HG03457 (cell line): ENCODE results near the gene ZBTB44.

Source experiments
- ATAC-seq: cut with Tn5 transposase; IDR thresholded peaks from one replicate; pipeline ENCODE4 v1.9.1; 2021; ENCODE audit warnings: moderate number of reproducible peaks; ENCODE audit not compliant: unreplicated experiment

Gene ZBTB44

DNA sequence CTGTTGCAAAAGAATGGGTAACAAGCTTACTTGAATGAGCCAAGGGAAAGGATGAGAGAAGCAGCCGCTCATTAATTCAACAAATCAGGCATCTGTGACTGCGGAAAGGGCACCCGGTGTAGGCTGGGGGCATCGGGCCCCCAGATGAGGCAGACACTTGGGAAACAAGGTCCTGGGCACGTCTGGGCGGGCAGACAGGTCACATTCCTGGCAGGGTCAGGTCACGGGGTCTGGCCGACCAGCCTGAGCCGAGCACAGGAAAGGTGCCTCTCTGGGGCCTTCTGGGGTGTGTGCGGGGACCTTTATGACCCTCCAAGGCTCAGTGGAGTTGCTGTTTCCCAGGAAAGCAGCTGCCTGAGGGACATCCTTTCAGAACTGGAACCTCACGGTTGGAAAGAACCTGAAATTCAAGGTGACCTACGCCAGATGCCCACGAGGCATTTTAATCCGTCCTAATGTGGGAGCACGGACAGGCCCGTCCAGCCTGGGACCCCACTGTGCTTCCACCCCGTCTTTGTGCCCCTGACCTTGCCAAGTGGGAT is 98.1 kb downstream of the ZBTB44 start:
- ATAC-seq: no peak

DNA sequence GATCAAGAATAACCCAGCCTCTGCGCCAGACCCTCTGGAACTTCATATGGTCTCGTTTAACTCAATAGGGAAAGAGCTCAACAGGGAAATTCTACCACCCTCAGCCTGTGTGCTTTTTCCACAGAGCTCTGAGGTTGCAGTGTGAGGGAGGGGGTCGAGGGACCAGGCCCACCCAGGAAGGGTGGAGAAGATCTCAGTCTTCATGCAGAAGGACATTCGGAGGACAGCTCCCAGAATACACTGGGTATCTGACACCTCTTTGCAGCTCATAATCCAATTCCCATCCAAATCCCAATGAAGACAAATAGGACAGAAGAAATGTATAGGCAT is 98.5 kb downstream of the ZBTB44 start:
- ATAC-seq: no peak

DNA sequence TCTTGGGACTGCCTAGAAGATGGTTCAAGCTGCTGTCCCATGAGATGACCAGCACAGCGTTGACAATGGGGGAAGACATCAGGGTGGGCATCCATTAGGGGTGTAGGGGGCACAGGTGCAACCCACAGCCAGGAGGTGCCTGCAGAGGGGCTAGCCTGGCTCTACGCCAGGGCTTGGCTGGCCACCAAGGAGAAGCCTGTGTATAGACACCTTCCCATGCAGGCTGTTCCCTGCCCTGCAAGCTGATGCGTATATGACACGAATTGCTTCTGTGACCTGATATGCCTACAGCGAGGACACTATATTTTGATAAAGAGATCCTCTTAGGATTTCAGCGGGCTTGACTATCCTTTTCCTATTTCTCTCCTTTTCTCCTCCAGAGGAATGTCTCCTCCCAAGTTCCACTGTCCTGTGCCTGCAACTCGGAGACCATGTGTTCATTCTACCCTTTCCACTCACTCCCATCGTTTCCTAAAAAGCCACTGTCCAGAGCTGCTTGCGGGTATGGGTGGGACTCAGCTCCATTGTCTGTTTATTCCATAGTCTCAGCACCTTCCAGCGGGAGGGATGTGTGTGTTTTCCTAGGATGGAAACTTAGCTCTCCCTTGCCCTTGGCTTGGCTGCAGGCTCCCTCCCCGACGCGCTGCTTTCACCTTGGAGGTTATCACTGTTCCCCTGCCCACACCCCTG is 99.0 kb downstream of the ZBTB44 start:
- ATAC-seq: no peak

DNA sequence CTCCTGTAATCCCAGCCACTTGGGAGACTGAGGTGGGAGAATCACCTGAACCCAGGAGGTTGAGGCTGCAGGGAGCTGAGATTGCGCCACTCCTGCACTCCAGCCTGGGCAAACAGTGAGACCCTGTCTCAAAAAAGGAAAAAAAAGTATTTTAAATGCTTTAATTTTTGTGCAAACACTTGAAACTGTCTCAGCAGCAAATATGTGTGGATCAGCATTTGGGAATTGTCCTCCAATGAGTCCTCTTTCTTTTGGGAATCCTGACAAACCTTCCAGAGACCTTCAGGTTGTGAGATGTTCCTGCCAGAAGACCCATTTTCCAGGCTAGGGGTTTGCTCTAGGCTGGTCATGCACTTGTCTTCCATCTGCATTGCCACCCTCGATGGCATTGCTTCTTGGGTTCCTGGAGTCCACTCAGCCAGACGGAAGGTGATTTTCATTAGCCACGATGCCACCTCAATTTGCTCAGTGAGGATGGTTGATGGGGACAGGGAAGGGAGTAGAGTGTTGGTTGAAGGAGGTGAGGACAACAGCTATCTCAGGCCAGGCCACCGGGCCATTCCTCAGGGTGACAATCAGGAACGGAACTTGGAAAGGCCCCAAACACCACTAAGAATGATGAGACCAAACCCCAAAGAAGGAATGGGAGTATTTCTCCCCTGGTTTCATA is 99.7 kb downstream of the ZBTB44 start:
- ATAC-seq: no peak

DNA sequence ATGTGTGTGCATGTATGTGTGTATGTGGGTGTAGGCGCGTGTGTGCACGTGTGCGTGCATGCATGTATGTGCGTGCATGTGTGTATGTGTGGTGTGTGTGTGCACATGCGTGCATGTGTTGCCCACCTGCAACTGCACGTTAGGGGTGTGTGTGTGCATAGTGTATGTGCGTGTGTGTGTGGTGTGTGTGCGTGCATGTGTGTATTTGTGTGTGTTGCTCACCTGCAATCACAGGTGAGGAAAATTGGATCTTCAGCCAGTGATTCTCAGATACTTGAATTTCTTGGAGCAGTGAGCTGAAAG is 100.8 kb downstream of the ZBTB44 start:
- no peak for ATAC-seq

DNA sequence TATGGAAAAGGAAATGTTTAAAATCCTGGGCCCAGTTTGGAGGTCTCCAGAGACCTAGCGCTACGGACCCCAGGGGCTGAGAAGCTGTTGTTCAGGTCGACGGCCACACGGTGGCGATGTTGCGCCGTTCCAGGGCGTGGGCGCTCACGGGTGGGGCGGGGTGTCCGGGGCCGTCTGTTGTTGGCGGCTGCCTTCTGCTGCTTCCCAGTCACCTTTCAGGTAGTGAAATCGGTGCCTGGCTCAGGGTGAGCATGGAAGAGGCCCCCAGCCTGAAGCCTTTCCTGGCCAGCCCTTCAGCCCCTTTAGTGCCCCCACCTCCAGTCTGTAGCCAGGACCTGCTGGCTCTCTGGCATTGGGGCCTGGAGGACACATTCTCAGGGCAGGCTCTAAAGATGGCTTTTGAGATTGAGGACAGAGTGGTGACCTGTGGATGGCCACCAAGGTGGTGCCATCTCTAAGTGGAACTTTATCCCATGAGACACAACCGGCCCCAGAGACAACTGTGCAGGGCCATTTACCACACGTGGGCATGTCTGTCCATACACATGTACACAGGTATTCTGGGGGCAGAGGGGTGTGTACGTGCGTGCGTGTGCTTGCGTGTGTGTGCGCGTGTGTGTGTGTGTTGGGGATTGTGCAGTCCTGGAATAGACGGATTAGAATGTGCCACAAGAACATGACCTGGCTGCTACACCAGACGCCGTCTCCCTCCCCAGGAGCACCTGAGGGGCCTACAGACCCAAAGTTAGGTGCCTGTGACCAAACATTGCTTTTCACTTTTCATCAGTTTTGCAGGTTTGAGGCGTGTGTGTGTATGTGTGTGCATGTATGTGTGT is 101.4 kb downstream of the ZBTB44 start:
- ATAC-seq: no peak

DNA sequence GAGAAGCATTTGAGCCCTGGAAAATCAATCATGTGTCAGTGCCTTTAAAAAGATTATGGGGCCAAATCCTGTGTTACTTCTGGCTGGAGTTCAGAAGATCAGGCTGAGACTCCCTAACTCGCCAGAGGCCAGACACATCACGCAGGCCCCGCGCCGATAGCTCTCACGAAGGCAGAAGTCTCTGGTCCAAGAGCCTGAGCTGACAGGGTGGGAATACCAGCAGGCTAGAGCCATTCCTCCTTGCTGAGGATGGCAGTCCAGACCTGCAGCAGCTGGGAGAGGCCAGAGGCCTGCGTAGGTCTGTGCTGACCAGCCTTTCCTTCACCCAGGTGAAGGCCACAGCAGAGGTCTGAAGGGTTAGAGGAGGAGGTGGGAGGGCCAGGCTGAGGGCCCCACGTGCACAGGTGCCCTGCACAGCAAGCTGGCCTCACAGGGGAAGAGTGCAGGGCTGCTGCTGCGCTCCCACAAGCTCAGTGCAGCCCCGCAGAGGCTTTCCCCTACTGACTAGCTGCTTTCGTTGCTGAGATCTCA is 102.2 kb downstream of the ZBTB44 start:
- no peak for ATAC-seq

DNA sequence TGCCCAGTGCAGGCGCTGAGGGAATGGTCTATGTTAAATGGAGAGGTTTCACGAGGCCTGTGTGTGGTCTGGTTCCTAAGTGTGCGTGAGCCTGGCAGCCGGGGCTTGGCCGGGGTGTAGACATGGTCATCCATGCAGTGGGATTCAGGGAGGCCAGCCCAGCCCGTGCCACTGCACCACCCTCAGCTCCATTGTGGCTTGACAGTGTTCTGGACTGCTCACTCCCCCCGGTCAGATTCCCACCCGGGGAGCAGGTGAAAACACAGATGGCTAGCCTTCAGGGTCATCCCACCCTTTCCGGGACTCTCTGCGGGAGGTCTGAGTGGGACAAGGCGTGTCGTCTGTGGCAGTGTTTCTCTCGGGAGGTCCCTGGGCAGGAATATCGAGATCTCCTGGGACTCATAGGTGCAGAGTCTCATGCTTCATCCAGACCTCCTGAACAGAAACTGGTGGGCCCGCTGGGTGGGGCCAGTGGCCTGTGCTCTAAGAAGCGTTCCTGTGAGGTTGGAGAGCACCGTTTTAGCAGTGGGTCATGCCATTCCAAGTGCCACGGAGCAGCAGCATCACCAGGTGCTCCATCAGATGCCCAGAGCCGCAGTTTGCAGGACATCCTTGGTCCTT is 102.8 kb downstream of the ZBTB44 start:
- ATAC-seq: no peak

DNA sequence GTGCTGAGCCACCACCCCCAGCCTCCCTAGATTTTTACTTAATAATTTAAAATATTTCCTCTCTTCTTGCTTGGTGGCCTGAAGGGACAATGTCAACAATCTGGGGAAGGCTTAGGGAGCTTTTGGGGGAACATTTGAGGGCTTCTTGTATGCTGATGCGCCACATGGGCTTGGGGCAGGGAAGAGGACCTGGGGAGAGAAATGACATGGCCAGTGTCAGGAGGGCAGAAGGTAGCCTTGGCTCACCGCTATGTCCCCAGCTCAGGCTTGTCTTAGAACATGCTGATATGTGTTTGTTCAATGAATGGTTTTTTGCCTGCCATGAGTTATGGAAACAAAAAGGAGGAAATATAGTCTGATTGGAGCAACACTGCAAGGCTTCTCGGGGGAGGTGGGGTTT is 103.6 kb downstream of the ZBTB44 start:
- no peak for ATAC-seq

DNA sequence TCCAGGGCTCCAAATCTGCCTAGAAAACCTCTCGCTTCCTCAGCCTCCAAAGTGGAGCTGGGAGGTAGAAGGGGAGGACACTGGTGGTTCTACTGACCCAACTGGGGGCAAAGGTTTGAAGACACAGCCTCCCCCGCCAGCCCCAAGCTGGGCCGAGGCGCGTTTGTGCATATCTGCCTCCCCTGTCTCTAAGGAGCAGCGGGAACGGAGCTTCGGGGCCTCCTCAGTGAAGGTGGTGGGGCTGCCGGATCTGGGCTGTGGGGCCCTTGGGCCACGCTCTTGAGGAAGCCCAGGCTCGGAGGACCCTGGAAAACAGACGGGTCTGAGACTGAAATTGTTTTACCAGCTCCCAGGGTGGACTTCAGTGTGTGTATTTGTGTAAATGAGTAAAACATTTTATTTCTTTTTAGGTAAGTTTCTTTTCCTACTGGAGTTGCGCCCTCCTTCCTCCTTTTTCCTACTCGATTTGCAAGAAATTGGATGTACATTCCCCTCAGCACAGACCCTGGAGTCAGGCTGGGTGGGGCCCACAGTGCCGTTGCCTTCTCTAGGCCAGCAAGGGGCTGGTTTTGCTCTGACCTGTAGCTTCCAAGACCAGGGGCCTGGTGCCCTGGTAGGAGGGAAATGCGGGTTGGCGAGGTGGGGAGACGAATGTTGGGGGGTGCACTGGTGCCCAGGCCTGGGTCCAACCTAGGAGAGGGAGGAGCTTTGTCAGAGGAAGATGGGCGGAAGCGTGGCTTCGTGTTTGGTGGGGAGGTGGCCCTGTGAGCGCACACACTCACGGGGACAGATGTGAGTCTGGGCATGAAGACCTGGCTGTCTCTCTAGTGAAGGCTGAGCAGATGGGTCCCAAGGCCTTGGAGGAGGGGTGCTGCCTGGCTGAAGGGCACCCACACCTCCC is 104.5 kb downstream of the ZBTB44 start:
- no peak for ATAC-seq

DNA sequence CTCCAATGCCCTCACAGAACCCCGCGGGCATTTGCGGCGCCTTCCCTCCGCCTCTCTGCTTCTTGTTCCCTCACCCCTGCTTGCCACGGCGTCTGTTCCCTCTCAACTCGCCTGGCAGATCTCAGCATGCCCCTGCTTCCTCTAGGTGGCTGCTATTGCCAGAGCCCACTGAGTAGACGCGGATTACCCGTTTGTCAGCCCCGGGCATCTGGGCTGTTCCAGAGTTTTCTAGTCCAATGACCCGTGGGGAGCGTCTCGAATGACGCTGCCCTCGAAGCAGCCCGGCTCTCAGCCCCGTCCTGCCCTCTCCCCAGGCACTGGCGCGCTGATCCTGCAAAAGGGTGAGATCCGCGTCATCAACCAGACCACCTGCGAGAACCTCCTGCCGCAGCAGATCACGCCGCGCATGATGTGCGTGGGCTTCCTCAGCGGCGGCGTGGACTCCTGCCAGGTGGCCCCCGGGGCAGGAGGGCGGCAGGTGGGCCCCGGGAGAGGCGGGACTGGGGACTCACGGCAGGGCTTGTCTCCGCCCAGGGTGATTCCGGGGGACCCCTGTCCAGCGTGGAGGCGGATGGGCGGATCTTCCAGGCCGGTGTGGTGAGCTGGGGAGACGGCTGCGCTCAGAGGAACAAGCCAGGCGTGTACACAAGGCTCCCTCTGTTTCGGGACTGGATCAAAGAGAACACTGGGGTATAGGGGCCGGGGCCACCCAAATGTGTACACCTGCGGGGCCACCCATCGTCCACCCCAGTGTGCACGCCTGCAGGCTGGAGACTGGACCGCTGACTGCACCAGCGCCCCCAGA is 105.4 kb downstream of the ZBTB44 start:
- no peak for ATAC-seq

DNA sequence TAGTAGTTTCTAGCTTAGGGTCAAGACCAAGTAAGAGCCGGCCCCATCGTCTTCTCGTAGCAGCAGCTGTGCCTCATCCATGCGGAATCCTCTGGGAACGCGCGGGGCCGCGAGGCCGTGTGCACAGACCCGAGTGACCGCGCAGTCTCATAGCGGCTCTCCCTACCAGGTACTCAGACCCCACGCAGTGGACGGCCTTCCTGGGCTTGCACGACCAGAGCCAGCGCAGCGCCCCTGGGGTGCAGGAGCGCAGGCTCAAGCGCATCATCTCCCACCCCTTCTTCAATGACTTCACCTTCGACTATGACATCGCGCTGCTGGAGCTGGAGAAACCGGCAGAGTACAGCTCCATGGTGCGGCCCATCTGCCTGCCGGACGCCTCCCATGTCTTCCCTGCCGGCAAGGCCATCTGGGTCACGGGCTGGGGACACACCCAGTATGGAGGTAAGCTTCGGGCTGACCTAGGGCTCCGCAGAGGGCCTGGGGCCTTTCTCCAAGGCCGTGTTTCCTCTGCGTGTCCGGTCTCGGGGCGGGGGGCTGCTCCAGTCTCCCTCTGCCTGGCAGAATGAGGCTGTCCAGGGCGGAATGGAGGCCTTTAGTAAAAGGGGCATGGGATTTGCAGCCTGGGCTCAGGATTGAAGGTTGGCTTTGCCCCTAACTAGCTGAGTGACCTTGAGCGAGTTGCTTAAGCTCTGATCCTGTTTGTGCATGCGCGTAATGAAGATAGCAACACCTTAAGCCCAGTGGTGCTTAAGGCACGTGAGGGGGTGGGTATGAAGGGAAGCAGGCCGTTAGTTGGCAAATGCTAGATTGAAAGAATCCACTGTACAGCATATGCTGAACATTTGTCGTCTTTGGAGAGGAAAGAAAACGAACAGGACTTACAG is 106.2 kb downstream of the ZBTB44 start:
- ATAC-seq: no peak

DNA sequence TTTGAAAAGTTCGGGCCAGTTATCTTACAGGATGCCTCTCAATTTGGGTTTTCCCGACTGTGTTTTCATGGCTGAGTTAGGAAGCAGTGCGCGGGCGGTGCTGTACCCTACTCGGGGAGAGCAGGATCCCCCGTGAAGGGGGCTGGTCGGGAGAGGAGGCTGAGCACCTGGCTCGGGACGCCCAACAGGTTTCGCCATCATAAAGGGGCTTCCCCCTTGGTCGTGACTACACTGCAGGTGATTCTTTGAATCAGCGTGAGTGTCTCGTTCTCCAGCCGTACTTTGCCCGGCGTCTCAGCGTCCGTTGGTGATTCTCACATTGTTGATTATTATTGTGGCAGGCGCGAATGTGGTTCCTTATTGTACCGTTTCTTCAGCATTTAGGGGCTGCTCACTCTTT is 108.6 kb downstream of the ZBTB44 start:
- ATAC-seq: no peak

DNA sequence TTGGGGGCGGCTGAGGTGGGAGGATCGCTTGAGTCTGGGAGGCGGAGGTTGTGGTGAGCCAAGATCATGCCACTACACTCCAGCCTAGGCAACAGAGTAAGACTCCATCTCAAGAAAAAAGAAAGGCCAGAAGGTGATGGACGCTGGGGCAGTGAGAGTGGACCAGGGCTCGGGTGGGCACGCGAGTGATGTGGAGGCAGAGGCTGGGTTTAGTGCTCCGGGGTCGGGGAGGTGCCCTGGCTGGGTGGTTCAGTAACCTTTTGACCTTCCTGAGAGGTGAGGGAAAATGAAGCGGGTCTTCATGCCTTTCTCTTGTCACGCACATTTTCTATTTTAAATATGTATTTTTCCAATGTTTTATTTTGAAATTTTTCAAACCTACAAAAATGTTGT is 110.0 kb downstream of the ZBTB44 start:
- ATAC-seq: no peak

DNA sequence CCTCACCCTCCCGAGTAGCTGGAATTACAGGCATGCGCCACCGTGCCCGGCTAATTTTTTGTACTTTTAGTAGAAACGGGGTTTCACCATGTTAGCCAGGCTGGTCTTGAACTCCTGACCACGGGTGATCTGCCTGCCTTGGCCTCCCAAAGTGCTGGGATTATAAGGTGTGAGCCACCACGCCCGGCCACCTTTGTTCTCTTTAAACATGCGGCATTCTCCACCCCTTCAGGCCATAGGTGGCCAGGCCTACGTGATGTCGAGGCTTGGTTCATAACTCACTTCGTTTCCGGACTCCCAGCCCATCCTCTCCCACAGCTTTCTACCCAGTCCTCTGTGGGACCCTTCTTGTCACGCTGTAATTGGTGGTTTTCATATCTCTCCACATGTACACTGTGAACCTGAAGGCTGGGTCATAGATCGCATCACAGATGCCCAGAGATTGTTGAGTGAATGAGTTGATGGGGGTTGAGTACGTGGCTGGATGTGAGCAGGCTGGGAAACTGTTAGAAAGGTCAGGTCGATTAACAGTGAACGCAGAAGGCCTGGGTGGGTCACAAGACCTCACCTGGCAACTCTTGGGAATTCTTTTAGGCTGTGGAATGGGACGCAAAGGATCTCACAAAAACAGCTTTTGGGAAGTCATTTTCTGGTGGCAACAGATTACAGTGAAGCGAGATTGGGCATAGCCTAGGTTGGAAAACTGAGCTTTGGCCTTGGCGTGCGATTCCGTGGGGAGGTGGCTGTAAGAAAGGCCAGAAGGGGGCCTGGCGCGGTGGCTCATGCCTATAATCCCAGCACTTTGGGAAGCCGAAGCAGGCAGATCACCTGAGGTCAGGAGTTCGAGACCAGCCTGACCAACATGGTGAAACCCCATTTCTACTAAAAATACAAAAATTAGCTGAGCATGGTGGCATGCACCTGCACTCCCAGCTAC is 110.7 kb downstream of the ZBTB44 start:
- ATAC-seq: no peak

DNA sequence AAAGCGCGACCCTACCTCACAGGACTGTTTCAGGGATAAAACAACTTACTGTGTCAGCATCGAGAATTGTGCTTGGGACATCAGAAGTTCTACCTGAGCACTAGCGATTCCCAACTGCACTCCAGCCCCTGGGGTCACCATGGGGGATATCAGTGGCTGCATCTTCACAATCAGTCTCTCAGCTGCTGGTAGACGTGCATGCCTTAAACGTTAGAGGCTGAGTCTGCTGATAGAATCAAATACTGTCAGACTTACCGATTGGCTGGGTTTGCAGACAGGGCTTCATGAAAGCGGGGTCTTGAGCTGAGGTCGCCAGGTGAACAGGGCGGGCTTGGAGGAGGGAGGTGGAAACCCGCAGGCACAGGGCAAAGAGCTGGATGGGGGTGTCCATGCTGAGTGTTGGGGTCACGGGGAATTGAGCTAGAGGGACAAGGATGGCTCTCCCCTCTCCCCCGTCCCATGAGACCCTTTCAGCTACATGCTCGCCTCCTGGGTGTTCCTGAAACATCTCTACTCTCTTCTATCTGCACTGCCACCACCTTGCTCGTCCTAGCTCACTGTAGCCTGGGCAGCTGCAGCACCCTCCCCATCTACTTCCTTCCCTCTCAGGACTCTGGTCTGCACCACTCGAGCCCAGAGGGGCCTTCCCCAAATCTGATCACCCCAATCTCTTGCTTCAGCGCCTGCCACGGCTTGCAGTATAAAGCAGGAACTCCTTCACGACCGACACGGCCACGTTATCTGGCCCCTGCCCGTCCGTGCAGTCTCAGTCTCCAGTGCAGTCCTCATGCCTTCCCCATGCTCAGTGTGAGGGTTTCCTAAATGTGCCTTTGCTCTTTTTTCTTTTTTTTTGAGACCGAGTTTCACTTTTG is 111.7 kb downstream of the ZBTB44 start:
- ATAC-seq: no peak
